Breast epithelium (tissue), 3 donors: ENCODE results near the gene DCST2.

ENCODE experiments used
- CTCF ChIP-seq, 3 donors: fragments of 450-650 bp; IDR thresholded peaks; one replicate each; pipeline ENCODE4 v1.5.1; 2016 to 2017; ENCODE audit warnings: antibody characterized with exemption in 3 of 3, mild to moderate bottlenecking in 3 of 3, moderate library complexity in 3 of 3
- POLR2AphosphoS5 ChIP-seq, 3 donors: sonication (generic); formaldehyde crosslinking; IDR thresholded peaks; one replicate each; pipeline ENCODE4 v1.6.1; 2017; ENCODE audit warnings: antibody characterized with exemption in 3 of 3

- TF ChIP-seq POLR2AphosphoS5 (IDR thresholded peaks at IDR 0.05) (no peak), CTCF (IDR thresholded peaks at IDR 0.05) (no peak)
These were observed 5.2 kb upstream of the DCST2 start for GRCh38 chr1:155038602-155039307.
